ENCODE measurements around the gene LCE1E.

Gene LCE1E, protein sequence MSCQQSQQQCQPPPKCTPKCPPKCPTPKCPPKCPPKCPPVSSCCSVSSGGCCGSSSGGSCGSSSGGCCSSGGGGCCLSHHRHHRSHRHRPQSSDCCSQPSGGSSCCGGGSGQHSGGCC

DNA sequence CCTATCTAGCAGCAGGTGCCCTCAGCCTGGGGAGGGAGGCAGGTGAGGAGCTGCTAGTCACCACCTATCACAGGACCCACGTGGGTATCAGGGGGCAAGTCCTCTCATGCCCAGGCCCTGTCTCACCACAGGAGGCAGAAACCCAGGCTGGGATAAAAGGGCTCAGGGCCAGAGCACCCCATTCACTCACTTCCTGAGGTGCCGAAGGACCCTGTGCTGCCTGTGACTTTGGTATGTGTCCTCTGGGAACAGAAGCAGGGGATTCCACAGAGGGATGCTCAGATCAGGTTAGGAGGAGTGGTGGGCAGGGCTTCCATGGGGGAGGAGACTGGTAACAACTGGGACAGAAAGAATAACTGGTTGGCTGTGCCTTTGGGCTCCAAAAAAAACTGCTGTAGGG, at the start of gene LCE1E:
Gene LCE1E, plus strand, starts transcription at position 181 of the 400 bp plus-strand sequence. CDS start 1,043 bp downstream, outside the sequence.
- DNase-seq: peak; percentile 39

DNA sequence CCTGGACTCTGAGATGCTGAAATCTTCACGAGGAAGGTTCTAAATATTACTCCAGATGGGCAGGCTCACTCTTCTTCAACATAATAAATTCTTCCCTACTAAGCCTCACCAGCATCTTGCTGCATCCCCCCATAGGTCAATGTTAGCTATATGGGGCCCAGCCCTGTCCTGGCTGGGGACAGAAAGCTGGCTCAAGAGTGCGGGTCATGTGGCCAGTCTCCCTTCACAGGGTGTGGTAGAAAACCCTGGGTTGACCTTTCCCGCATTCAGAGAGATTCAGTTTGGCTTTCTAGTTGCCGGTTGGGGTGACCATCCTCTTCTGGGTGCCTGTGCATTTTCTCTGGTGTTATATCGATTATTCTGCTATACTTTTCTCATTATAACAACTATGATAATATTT, 48.1 kb upstream of the LCE1E start:
- DNase-seq: no peak

DNA sequence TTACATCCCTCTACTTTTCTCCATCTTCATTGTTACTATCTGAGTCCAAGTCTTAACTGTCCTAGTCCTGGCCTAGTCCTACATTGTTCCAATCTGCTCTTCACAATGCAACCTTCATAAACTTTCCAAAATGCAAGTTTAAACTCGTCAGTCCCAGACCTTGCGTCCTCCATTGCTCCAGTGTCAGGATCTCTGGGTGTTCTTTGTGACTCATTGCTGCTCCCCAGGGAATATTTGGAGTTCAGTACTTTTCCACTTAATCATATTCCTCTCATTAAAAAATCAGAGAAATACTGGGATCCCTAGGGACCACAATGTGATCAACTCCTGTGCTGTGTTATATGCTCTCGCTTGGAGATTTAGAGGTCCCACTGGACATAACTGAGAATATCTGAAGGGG, 46.2 kb upstream of the LCE1E start:
- no peak for DNase-seq

DNA sequence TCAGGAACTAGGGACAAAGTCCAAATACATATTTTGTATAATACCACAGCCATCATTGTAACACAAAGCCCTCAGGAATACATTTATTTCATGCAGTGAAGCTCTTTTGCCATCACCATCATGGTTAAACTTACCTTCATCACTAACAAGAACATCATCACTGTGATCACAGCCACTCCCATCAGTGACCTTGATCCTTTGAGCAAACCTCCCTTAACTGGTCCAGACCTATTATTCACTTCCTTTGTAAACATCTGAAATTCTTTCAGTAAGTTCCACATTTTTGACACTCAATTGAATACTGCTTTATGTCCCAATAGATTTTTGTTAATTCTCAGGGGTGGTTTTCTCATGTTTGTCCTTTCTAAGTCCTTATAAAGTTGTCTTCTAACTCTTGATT, 44.4 kb upstream of the LCE1E start:
- DNase-seq: no peak

DNA sequence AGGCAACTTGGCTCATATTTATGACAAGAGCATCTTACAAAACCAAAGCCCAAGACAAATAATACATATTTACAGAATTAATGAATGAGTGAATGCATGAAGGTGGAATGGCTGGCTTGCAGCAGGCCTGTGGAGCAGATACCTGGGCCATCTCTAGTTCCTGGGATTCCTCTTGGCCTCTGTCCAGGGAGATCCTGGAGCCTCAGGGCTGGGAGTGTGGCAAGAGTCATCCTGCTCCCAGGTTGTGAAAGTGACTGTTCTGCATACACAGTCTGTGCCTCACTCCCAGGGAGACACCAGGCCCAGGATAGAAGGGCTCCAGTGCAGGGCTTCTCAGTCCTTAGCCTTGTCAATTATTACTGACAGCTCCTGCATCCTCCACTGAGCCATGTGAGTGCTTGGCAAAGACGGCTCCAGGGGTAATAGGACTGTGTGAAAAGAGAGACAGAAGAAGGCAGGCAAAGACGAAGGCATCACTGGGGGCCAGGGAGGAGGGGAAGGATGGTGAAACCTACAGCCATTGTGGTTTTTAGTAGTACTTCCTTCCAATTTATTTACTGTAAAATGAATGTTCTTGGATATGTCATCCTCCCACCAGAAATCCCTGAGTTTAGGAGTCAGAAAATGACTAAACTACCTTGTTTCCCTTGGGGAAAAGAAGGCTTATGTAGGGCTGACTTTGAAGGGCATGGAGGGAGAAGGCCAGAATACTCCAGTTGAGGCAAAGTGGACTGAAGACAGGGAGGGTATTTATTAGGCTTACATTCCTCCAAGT, 42.5 kb upstream of the LCE1E start:
- no peak for DNase-seq

DNA sequence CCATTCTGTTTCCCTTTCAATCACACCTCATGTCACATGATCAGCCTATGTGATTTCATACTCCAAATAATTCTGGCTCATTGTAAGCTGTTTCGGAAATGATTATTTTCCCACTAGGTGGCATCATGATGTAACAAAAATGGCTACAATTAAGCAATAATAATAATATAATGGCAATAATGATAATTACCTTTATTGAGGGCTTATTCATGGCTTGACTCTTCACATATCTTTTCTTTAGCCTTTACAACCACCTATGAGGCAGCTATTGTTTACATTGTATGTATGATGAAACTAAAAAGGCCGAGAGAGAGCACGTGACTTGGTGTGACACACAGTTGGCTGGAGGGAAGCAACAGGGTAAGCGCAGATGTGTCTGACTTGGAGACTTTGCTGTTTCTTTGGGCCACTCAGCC, 40.8 kb upstream of the LCE1E start:
- no peak for DNase-seq

DNA sequence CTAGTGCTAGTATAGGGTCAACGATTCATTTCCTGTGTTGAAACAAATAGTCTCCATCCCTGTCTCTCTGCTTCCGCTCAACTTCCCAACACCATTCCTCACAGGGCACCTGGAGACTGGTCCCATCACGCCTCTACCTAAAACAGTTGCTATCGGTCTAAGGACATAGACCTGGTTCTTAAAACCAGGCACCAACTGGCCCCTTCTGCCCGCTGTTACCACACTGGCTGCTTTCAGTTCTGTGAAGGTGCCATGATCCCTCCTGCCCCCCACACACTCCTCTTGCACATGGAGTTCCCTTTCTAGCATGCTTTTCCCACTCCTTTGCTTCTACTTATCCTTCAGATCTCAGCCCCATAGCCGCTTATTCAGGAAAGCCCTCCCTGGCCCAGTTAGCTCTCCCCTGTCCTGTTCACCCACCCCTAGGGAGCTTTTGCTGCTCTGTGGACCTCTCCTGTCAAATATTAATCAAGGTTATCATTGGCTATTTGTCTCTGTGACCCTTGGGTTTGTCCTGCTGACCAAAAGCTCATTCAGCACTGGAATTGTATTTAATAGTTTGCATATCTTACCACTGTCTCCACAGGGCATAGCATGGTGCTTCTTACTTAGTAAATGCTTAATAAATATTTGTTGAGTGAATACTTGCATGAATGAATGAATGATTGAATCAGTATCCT, 40.2 kb upstream of the LCE1E start:
- no peak for DNase-seq

DNA sequence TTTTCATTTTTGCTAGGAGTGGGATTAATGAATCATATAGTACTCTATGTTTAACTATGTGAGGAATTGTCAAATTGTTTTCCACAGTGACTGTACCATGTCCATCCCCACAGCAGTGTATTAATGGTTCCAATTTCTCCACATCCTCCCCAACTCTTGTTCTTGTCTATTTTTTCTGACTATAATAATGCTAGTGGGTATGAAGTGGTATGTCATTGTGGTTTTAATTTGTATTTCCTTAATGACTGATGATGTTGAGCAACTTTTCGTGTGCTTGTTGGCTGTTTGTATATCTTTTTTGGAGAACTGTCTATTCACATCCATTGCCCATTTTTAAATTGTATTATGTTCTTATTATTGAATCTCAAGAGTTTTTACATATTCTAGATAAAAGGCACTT, 38.2 kb upstream of the LCE1E start:
- no peak for DNase-seq

DNA sequence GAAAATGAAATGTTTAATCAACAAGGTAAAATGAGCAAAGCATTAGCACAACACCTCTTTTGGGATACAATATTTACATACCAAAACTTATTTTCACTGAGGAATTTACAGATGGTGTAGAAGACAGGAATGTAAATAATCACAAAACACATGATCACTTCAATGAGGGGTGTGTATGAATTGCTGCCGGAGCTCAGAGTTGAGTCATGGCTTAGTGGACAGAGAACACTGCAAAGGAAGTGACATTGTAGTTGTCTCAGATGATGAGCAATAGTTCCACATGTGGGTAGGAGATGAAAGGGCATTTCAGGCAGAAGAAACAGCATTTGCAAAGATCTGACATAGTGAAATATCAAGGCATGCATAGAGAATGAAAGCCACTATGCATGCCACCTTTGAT, 33.8 kb upstream of the LCE1E start:
- no peak for DNase-seq

DNA sequence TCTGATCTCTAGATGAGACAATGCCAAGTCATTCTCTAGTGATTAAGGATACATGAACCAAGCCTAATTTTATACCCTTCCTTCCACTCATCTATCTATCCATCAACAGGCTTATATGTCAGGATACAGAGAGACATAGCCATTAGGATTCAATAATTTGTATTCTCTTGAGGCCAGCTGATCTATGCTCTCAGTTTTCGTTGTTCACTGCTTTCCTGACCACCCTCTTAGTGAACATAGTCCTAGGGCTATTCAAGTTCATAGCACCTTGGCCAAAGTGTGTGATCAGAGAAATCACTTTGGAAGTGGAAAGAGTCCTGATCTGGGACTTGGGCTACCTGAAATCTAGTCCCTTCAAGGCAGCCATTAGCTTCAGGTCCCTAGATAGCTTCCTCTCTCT, 32.5 kb upstream of the LCE1E start:
- DNase-seq: no peak

DNA sequence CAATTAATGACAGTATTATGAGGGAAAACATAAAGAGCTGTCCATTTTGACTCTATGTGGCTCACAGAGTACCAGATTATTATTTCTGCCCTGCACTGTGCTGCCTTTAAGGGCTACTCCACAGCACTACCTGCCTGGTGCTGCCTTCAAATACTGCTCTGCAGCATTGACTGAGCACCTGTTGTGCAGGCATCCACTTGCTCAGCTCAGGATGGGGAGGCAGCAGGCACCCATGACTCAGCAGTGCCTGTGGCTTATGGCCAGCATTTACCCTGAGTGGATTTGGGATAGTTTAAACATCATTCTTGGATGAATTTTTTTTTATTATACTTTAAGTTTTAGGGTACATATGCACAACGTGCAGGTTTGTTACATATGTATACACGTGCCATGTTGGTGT, 29.2 kb upstream of the LCE1E start:
- no peak for DNase-seq

DNA sequence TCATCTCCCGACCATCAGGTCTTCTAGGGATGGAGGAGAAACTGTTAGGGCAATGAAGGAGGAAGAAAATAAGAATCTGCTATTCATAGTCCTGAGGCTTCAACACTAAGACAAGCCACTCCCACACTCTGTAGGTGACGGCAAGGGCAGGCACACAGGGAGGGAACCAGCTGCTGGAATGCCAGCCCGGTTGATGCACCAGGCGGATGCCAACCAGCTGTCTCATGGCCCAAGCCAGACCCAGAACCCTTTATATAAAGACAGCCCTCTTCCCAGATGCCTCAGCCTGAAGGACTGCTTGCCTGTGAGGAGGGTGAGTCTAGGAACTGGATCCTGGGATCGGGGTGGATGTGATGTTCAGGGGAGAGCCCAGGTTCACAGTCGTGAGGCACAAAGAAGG, 28.3 kb upstream of the LCE1E start, which contains the start of gene KPRP:
Gene KPRP, plus strand, starts transcription at position 279 of the 400 bp plus-strand sequence. CDS start 1,564 bp downstream, outside the sequence.
- DNase-seq: no peak

DNA sequence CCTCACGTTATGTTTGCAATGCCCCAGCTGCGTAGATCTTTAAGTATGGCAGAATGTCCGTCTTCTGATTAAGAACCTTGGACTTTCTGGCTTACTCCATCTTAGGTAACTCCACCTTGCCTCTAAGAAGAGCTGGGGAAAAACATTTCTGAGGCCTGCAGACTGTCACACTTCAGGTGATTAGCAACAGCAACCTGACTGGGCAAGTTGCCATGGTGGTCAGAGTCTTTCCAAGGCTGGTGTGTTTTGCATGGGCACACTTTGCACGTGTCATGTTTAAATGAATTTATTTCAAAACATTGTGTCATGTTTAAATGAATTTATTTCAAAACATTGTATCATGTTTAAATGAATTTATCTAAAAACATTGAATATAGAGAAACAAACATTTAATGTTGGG, 27.4 kb upstream of the LCE1E start:
- DNase-seq: no peak

DNA sequence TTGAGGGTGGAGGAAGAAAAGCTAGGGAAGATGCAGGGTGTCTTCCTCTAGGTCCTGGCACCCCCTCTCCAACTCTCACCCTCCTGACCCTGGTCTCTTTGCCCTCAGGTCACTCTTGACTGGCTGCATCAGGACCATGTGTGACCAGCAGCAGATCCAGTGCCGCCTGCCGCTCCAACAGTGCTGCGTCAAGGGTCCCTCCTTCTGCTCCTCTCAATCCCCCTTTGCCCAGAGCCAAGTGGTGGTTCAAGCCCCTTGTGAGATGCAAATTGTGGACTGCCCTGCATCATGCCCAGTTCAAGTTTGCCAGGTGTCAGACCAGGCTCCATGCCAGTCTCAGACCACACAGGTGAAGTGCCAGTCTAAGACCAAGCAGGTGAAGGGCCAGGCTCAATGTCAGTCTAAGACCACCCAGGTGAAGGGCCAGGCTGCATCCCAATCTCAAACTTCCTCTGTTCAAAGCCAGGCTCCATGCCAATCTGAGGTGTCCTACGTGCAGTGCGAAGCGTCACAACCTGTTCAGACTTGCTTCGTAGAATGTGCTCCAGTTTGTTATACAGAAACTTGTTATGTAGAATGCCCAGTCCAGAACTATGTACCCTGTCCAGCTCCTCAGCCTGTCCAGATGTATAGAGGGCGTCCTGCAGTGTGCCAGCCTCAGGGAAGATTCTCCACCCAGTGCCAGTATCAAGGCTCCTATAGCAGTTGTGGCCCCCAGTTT, 26.4 kb upstream of the LCE1E start:
- DNase-seq: no peak

DNA sequence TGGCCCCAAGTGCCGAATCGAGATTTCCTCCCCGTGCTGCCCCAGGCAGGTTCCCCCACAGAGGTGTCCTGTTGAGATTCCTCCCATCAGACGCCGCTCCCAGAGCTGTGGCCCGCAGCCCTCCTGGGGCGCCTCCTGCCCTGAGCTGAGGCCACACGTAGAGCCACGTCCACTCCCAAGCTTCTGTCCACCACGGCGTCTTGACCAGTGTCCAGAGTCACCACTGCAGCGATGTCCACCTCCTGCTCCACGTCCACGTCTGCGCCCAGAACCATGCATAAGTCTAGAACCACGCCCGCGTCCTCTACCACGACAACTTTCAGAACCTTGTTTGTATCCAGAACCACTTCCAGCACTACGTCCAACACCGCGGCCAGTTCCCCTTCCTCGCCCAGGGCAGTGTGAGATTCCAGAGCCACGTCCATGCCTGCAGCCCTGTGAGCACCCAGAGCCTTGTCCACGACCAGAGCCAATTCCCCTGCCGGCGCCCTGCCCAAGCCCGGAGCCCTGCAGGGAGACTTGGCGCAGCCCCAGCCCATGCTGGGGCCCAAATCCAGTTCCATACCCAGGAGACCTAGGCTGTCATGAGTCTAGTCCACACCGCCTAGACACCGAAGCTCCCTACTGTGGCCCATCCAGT, 25.4 kb upstream of the LCE1E start:
- no peak for DNase-seq

DNA sequence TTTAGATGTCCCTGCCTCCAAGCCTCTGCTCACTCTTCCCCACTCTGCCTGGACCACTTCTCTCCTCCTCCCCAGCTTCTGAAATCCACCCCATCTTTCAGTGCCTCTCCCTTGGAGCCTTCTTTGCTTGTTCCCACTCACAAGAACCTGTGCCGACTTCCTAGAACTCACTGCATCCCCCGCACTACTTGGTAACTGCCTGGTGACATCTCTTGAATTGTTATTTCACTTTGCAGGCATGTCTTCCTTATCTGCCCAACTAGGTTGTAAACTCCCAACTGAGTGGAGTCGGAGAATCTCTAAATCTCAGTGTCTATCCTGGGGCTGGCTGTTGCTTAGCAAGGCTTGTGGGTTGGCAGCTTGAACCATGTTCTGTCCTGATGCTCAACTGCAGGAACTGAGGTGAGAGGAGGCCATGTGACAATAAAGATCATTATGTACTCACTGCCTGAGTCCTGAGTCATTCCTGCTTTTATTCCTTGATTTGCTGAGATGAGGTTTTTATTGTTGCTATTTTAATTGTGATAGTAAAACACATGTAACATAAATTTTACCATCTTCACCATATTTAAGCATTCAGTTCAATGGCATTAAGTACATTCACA, 24.3 kb upstream of the LCE1E start:
- no peak for DNase-seq

DNA sequence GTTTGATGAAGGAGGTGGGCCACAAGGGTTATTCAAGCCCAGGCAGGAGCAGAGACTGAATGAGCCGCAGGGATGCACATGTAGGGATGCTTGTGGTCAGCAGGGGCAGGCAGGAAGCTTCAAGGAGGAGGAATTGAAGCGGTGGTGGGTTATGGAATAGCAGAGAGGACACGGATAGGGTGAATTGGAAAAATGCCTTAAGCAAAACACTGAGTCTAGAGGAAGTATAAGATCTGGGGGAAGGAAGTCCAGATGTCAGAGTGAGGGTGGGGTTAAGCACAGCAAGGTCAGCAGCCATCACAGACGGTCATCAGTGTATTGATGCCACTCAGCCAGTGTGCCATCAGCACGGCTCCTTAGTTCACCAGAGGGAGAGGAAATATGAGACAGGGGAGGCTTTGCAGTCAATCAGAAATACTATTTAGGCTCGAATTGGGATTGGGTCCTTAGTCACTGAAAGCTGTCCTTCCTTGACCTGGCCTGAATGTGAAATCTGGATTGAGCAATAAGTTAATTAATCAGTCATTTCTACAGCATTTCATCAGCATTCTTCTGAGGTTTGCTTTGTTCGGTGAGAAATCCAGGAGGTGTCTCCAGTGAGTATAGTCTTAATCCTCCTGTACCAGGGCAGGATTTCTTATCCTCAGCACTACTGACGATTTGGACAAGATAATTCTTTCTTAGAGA, 17.1 kb upstream of the LCE1E start:
- no peak for DNase-seq

DNA sequence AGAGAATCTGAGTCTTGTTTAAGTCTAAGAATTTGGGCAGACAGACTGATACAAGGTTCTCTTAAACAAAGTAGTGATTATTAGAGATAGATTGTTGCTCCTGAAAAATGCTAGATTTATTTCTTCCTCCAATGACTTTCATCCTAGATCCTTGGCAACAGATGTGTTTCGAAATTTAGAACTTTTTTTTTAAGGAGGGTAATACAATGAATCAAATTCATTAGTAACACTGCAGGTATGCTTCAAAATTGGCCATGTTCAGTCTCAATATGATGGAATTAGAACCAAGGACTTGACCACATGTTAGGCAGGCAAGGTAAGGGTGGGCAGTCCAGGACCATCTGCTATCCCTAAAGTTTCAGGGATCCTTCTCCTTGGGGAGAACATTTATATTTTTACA, 15.6 kb upstream of the LCE1E start:
- no peak for DNase-seq

DNA sequence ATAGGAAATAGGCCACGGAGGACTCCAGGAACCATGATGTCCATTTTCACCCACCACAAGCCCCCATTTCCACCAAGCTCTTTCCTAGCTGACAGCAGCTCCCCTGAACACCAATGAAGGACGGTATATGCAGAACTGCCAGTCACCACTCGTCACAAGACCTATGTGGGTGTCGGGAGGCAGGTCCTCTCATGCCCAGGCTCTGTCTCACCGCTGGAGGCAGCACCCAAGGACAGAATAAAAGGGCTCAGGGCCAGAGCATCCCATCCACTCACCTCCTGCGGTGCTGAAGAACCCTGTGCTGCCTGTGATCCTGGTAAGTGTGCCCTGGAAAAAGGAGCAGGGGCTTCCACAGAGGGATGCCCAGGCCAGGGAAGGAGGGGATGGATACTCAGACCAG, 11.2 kb upstream of the LCE1E start, which contains the start of gene LCE1F:
Gene LCE1F, plus strand, starts transcription at position 266 of the 400 bp plus-strand sequence. CDS start 1,232 bp downstream, outside the sequence.
- no peak for DNase-seq

DNA sequence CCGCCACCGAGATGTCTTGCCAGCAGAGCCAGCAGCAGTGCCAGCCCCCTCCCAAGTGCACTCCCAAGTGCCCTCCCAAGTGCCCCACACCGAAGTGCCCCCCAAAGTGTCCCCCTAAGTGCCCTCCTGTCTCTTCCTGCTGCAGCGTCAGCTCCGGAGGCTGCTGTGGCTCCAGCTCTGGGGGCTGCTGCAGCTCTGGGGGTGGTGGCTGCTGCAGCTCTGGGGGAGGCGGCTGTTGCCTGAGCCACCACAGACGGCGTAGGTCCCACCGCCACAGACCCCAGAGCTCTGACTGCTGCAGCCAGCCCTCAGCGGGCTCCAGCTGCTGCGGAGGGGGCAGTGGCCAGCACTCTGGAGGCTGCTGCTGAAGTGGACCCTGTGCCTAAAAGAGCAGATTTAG, 9.7 kb upstream of the LCE1E start:
- no peak for DNase-seq

DNA sequence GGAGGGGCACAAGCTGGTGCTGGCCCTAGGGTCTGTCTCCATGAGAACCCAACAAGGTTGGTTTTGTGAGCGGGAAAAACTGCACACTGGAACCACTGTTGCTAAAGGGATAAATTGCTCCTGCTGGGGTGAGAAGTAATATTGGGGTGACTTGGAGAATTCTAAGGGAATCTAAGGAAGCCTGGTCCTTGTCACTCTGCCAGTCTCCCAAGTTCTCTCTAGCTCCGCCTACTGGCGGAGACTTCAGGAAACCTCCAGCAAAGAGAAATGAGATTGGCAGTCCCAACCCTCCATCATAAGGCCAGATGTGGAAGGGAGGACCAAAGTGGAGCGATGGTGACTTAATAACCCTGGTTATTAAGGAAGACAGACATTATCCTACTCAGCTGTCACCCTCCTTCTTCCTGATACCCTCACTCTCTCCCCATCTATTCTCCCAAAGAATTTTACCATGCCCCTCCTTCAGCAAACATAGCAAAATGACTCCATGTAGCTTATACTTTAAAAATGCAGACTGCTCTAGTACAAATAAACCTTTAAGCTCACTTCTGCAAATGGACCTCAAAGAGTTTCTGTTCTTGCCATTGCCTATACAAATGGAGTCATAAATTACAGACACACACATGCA, 8.4 kb upstream of the LCE1E start:
- DNase-seq: no peak

All from NCI-H1105 (cell line).